Body of pancreas (tissue), 4 donors: ENCODE data around the gene FIGN.

ENCODE experiments used
- POLR2A ChIP-seq, 3 donors: fragments of 450-650 bp; IDR thresholded peaks; one replicate each; pipeline ENCODE4 v1.6.1; 2016; ENCODE audit warnings: antibody characterized with exemption in 3 of 3, mild to moderate bottlenecking in 2 of 3
- TF ChIP-seq, protein P1 (sequence below), 7 experiments: fragments of 450-650 bp in 4 of 7; fragments of 200-600 bp in 3 of 7; sonication (generic) in 3 of 7; IDR thresholded peaks; one replicate each; pipeline ENCODE4 v1.5.1; 2016 to 2019; ENCODE audit warnings: antibody characterized with exemption in 7 of 7

DNA sequence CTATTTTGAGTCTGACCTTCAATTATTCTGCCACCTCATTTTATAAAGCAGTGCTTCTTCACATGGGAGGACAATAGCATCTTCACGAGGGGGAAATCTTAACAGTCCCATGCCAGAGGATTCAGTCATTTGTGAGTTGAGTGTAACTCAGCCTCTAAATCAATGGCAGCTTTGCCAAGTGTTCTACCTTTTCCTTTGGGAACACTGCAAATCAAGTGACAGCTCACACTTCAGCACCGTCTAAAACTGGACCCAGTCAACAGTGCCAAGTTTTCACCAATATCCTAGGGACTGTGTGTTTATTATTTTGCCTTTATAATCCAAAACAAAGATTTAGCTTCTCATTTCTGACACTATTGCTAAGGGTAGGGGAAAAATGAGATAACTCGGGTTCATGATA lies 133.6 kb downstream of the FIGN start:
- TF ChIP-seq, protein P1, sequence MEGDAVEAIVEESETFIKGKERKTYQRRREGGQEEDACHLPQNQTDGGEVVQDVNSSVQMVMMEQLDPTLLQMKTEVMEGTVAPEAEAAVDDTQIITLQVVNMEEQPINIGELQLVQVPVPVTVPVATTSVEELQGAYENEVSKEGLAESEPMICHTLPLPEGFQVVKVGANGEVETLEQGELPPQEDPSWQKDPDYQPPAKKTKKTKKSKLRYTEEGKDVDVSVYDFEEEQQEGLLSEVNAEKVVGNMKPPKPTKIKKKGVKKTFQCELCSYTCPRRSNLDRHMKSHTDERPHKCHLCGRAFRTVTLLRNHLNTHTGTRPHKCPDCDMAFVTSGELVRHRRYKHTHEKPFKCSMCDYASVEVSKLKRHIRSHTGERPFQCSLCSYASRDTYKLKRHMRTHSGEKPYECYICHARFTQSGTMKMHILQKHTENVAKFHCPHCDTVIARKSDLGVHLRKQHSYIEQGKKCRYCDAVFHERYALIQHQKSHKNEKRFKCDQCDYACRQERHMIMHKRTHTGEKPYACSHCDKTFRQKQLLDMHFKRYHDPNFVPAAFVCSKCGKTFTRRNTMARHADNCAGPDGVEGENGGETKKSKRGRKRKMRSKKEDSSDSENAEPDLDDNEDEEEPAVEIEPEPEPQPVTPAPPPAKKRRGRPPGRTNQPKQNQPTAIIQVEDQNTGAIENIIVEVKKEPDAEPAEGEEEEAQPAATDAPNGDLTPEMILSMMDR (IDR thresholded peaks at IDR 0.05) = no peak
- no peak for TF ChIP-seq POLR2A (IDR thresholded peaks at IDR 0.05)
